Caco-2 (cell line): ENCODE results near the gene GOLGA6L6. TPM values are rescaled to one million over a fixed set of nuclear protein-coding genes. Genes with fewer than 3 reads are reported as not detected.
"Not testable (repeated sequence)": the region's sequence is repeated elsewhere in the genome, so short reads cannot be mapped to it uniquely, and the experiment has no call there.

Experiments used
- BruUV-seq: library from RNA; stranded (reverse); fragments of 400-500 nt; replicated peaks from 2 replicates; lab custom pipeline; 2021; lab: Mats Ljungman, UMichigan
- CTCF ChIA-PET: fragments of 300-600 bp; sonication (Branson Sonifier 250); formaldehyde crosslinking; loops from one replicate; lab custom pipeline; 2022; ENCODE audit warnings: antibody characterized with exemption; lab: Charles Lee
- POLR2A ChIA-PET: fragments of 300-600 bp; sonication (Branson Sonifier 250); formaldehyde crosslinking; loops from one replicate; lab custom pipeline; 2022; ENCODE audit warnings: antibody characterized with exemption; lab: Charles Lee
- DNase-seq, 2 experiments: peaks; one replicate each; pipeline versions ENCODE4 v3.0.0 to v3.0.0-alpha.2; 2020 to 2022
- H3K27me3 ChIP-seq: replicated peaks from 2 replicates; pipeline ENCODE4 v1.6.0; 2011; ENCODE audit warnings: low read length; ENCODE audit not compliant: control insufficient read depth, insufficient read depth
- H3K36me3 ChIP-seq: 2 replicates; pipeline ENCODE4 v1.5.1; 2011; ENCODE audit warnings: low read length; ENCODE audit not compliant: control insufficient read depth, insufficient read depth
- H3K4me1 ChIP-seq: fragments of 250-450 bp; sonication (Bioruptor Pico); 2 replicates; pipeline ENCODE4 v1.5.1; 2020; ENCODE audit warnings: mild to moderate bottlenecking
- H3K4me3 ChIP-seq: 2 replicates; pipeline ENCODE4 v1.5.1; 2011; ENCODE audit warnings: low read depth, mild to moderate bottlenecking, control low read depth, low read length
- H3K9me3 ChIP-seq: fragments of 250-450 bp; sonication (Bioruptor Pico); 2 replicates; pipeline ENCODE4 v1.5.1; 2020; ENCODE audit warnings: mild to moderate bottlenecking, moderate library complexity
- H3K27ac Mint-ChIP-seq: one replicate; pipeline ENCODE4 v1.8.0; 2022; ENCODE audit warnings: mixed read lengths; ENCODE audit not compliant: unreplicated experiment
- H3K27me3 Mint-ChIP-seq: one replicate; pipeline ENCODE4 v1.8.0; 2022; ENCODE audit warnings: mixed read lengths; ENCODE audit not compliant: insufficient read depth, unreplicated experiment
- H3K36me3 Mint-ChIP-seq: one replicate; pipeline ENCODE4 v1.8.0; 2022; ENCODE audit warnings: mild to moderate bottlenecking, mixed read lengths; ENCODE audit not compliant: insufficient read depth, unreplicated experiment
- H3K4me1 Mint-ChIP-seq: one replicate; pipeline ENCODE4 v1.8.0; 2022; ENCODE audit warnings: low read depth, mixed read lengths; ENCODE audit not compliant: unreplicated experiment
- H3K4me3 Mint-ChIP-seq: one replicate; pipeline ENCODE4 v1.8.0; 2022; ENCODE audit warnings: mild to moderate bottlenecking, moderate library complexity, mixed read lengths; ENCODE audit not compliant: unreplicated experiment
- H3K9me3 Mint-ChIP-seq: one replicate; pipeline ENCODE4 v1.8.0; 2022; ENCODE audit warnings: mixed read lengths; ENCODE audit not compliant: unreplicated experiment
- intact Hi-C: fragments of 100-400 bp; cut with micrococcal nuclease; formaldehyde crosslinking; loops from one replicate; pipeline ENCODE4 v1.10.0; 2022; ENCODE audit not compliant: unreplicated experiment
- total RNA-seq: library from RNA; stranded (reverse); gene quantifications from 2 replicates; pipeline ENCODE4 v1.2.3, GENCODE V29; 2022

The GOLGA6L6 gene
- total RNA-seq, 1 experiment from 2014 or later, result not detected

GRCh38 chr15:20579662-20580061, 38.1 kb upstream of the GOLGA6L6 start:
- H3K4me1 Mint-ChIP-seq, H3K36me3 Mint-ChIP-seq, H3K9me3 ChIP-seq, H3K4me3 ChIP-seq, H3K9me3 Mint-ChIP-seq, H3K36me3 ChIP-seq, POLR2A ChIA-PET, CTCF ChIA-PET, H3K4me1 ChIP-seq, H3K27me3 ChIP-seq, BruUV-seq, H3K27ac Mint-ChIP-seq, H3K27me3 Mint-ChIP-seq, H3K4me3 Mint-ChIP-seq, DNase-seq, intact Hi-C loops: not testable (repeated sequence)

- POLR2A ChIA-PET, result not testable (repeated sequence)
Measured at GRCh38 chr15:20551289-20551688, 9.7 kb upstream of the GOLGA6L6 start.

GRCh38 chr15:20505926-20506658, 35.5 kb downstream of the GOLGA6L6 start:
- H3K4me1 Mint-ChIP-seq, H3K9me3 Mint-ChIP-seq: not testable (repeated sequence)

More at GRCh38 chr15:20551289-20551688, 9.7 kb upstream of the GOLGA6L6 start:
- intact Hi-C loops, CTCF ChIA-PET, H3K9me3 Mint-ChIP-seq, H3K4me3 Mint-ChIP-seq, H3K4me1 Mint-ChIP-seq, BruUV-seq, H3K9me3 ChIP-seq, H3K27me3 Mint-ChIP-seq, H3K36me3 ChIP-seq, H3K27me3 ChIP-seq, H3K4me3 ChIP-seq, H3K4me1 ChIP-seq, H3K36me3 Mint-ChIP-seq, H3K27ac Mint-ChIP-seq: not testable (repeated sequence)
- DNase-seq, result peak in 1 of 2 experiments; percentile 27

GRCh38 chr15:20502839-20503238, 38.8 kb downstream of the GOLGA6L6 start:
- H3K4me1 Mint-ChIP-seq, BruUV-seq, H3K4me3 Mint-ChIP-seq, DNase-seq, H3K27me3 ChIP-seq, H3K9me3 Mint-ChIP-seq, H3K36me3 ChIP-seq, H3K9me3 ChIP-seq, POLR2A ChIA-PET, H3K27me3 Mint-ChIP-seq, H3K4me3 ChIP-seq, CTCF ChIA-PET, H3K36me3 Mint-ChIP-seq, intact Hi-C loops, H3K27ac Mint-ChIP-seq, H3K4me1 ChIP-seq: not testable (repeated sequence)

More at GRCh38 chr15:20505926-20506658, 35.5 kb downstream of the GOLGA6L6 start:
- H3K4me1 ChIP-seq, H3K27ac Mint-ChIP-seq, BruUV-seq, POLR2A ChIA-PET, H3K36me3 ChIP-seq, H3K4me3 Mint-ChIP-seq, intact Hi-C loops, DNase-seq, H3K27me3 ChIP-seq, H3K4me3 ChIP-seq, H3K27me3 Mint-ChIP-seq, H3K9me3 ChIP-seq, CTCF ChIA-PET, H3K36me3 Mint-ChIP-seq: not testable (repeated sequence)

- H3K27me3 ChIP-seq, BruUV-seq, H3K36me3 Mint-ChIP-seq, H3K4me3 ChIP-seq, H3K9me3 ChIP-seq, H3K4me1 ChIP-seq, POLR2A ChIA-PET, H3K9me3 Mint-ChIP-seq, H3K36me3 ChIP-seq, DNase-seq, H3K4me1 Mint-ChIP-seq, H3K4me3 Mint-ChIP-seq, H3K27me3 Mint-ChIP-seq, CTCF ChIA-PET, intact Hi-C loops, H3K27ac Mint-ChIP-seq: not testable (repeated sequence)
Measured at GRCh38 chr15:20501512-20502222, 39.9 kb downstream of the GOLGA6L6 start.

- CTCF ChIA-PET, H3K4me1 ChIP-seq, DNase-seq, H3K36me3 Mint-ChIP-seq, intact Hi-C loops, H3K27ac Mint-ChIP-seq, H3K9me3 ChIP-seq, H3K4me1 Mint-ChIP-seq, H3K4me3 ChIP-seq, BruUV-seq, H3K27me3 ChIP-seq, H3K4me3 Mint-ChIP-seq, H3K9me3 Mint-ChIP-seq, H3K27me3 Mint-ChIP-seq, POLR2A ChIA-PET, H3K36me3 ChIP-seq: not testable (repeated sequence)
Measured at GRCh38 chr15:20497781-20498180, 43.8 kb downstream of the GOLGA6L6 start.

- H3K36me3 ChIP-seq, H3K27ac Mint-ChIP-seq, H3K4me3 ChIP-seq, H3K36me3 Mint-ChIP-seq, DNase-seq, H3K4me1 Mint-ChIP-seq, POLR2A ChIA-PET, H3K27me3 Mint-ChIP-seq, H3K9me3 Mint-ChIP-seq, H3K27me3 ChIP-seq, intact Hi-C loops, CTCF ChIA-PET, BruUV-seq, H3K9me3 ChIP-seq, H3K4me3 Mint-ChIP-seq, H3K4me1 ChIP-seq: not testable (repeated sequence)
Measured at GRCh38 chr15:20493035-20493434, 48.6 kb downstream of the GOLGA6L6 start.
